PC-3 (cell line): ENCODE measurements around the gene PLEKHM2. TPM values are rescaled to one million over a fixed set of nuclear protein-coding genes. Genes with fewer than 3 reads are reported as not detected.

Source experiments
- ATAC-seq: fragments of 200-7000 bp; cut with Tn5 transposase; 2 replicates; pipeline ENCODE4 v1.9.1; 2020; ENCODE audit warnings: mild to moderate bottlenecking, moderate library complexity
- BruUV-seq: library from RNA; stranded (reverse); fragments of 400-500 nt; replicated peaks from 2 replicates; lab custom pipeline; 2021; lab: Mats Ljungman, UMichigan
- CTCF ChIA-PET: fragments of 300-600 bp; sonication (Branson Sonifier 250); formaldehyde crosslinking; loops from one replicate; lab custom pipeline; 2022; ENCODE audit warnings: antibody characterized with exemption; lab: Charles Lee
- POLR2A ChIA-PET: fragments of 300-600 bp; sonication (Branson Sonifier 250); formaldehyde crosslinking; loops from one replicate; lab custom pipeline; 2022; ENCODE audit warnings: antibody characterized with exemption; ENCODE audit not compliant: unreplicated experiment; lab: Charles Lee
- DNase-seq: peaks from one replicate; pipeline ENCODE4 v3.0.0-alpha.2; 2015
- H2AFZ ChIP-seq: fragments of 300-600 bp; sonication (generic); 2 replicates; pipeline ENCODE4 v1.6.0; 2016; ENCODE audit warnings: antibody characterized with exemption, low read length
- H3F3A ChIP-seq: fragments of 300-600 bp; sonication (generic); one replicate; pipeline ENCODE4 v1.6.0; 2017; ENCODE audit warnings: antibody characterized with exemption, low read length, control low read depth, mild to moderate bottlenecking; ENCODE audit not compliant: unreplicated experiment
- H3K27ac ChIP-seq: fragments of 300-600 bp; sonication (generic); 2 replicates; pipeline ENCODE4 v1.5.1; 2016; ENCODE audit warnings: mild to moderate bottlenecking, low read length
- H3K27me3 ChIP-seq: fragments of 300-600 bp; sonication (generic); 2 replicates; pipeline ENCODE4 v1.6.1; 2016; ENCODE audit warnings: low read length, mixed read lengths
- H3K36me3 ChIP-seq: fragments of 300-600 bp; sonication (generic); 2 replicates; pipeline ENCODE4 v1.6.1; 2016; ENCODE audit warnings: low read depth, mixed run types, low read length, mixed read lengths
- H3K4me1 ChIP-seq: fragments of 300-600 bp; sonication (generic); 2 replicates; pipeline ENCODE4 v1.5.1; 2016; ENCODE audit warnings: low read length; ENCODE audit not compliant: insufficient read depth
- H3K4me2 ChIP-seq: fragments of 300-600 bp; sonication (generic); 2 replicates; pipeline ENCODE4 v1.6.0; 2016; ENCODE audit warnings: low read length
- H3K4me3 ChIP-seq: fragments of 300-600 bp; sonication (generic); 2 replicates; pipeline ENCODE4 v1.5.1; 2016; ENCODE audit warnings: mild to moderate bottlenecking, low read length, mixed read lengths
- H3K79me2 ChIP-seq: fragments of 300-600 bp; sonication (generic); 2 replicates; pipeline ENCODE4 v1.6.1; 2017; ENCODE audit warnings: low read length, mixed read lengths
- H3K9ac ChIP-seq: fragments of 300-600 bp; sonication (generic); 2 replicates; pipeline ENCODE4 v1.6.0; 2016; ENCODE audit warnings: mild to moderate bottlenecking, low read length
- H3K9me2 ChIP-seq: fragments of 300-600 bp; sonication (generic); replicated peaks from 2 replicates; pipeline ENCODE4 v1.6.1; 2016; ENCODE audit warnings: mixed run types, low read length, mixed read lengths
- H3K9me3 ChIP-seq: fragments of 300-600 bp; sonication (generic); 2 replicates; pipeline ENCODE4 v1.6.1; 2016; ENCODE audit warnings: low read length, mixed read lengths
- H4K20me1 ChIP-seq: fragments of 300-600 bp; sonication (generic); 2 replicates; pipeline ENCODE4 v1.6.1; 2016; ENCODE audit warnings: low read length, mixed read lengths
- CTCF ChIP-seq: fragments of 300-600 bp; sonication (generic); conservative IDR thresholded peaks from 2 replicates; pipeline ENCODE4 v1.5.1; 2017; ENCODE audit warnings: antibody characterized with exemption, low read depth, mild to moderate bottlenecking, low read length
- EZH2 ChIP-seq: fragments of 300-600 bp; sonication (generic); IDR thresholded peaks from one replicate; pipeline ENCODE4 v1.6.1; 2017; ENCODE audit warnings: antibody characterized with exemption, mild to moderate bottlenecking, low read length; ENCODE audit not compliant: unreplicated experiment
- EZH2phosphoT487 ChIP-seq: fragments of 300-600 bp; sonication (generic); IDR thresholded peaks from 2 replicates; pipeline ENCODE4 v1.6.1; 2018; ENCODE audit warnings: mild to moderate bottlenecking, antibody characterized with exemption, low read length, borderline replicate concordance
- intact Hi-C: fragments of 100-400 bp; cut with micrococcal nuclease; formaldehyde crosslinking; loops from 2 replicates; pipeline ENCODE4 v1.9.0; 2023
- total RNA-seq: library from RNA; depleted of rRNA; stranded (reverse); fragments of >200 nt; gene quantifications from 2 replicates; pipeline ENCODE4 v1.2.3, GENCODE V29; 2014

The PLEKHM2 gene
- total RNA-seq, 1 experiment from 2014 or later = 31.3 TPM

- no peak for DNase-seq
- no peaks in the 10 kb centered on the region for H3K36me3 ChIP-seq
- no peaks in the 10 kb centered on the region for H3K79me2 ChIP-seq
- H3K4me1 ChIP-seq = peaks cover 3% of the 10 kb centered on the region
- H3K9me2 ChIP-seq = no peaks in the 10 kb centered on the region
- no peaks in the 10 kb centered on the region for H4K20me1 ChIP-seq
- H3K27ac ChIP-seq = no peak overlapping the region
- ChIA-PET CTCF (no interaction called here), POLR2A (no interaction called here)
- H3F3A ChIP-seq = no peaks in the 10 kb centered on the region
- H2AFZ ChIP-seq = no peak overlapping the region
- intact Hi-C loops = no loop called here
- no peak overlapping the region for H3K4me2 ChIP-seq
- TF ChIP-seq EZH2phosphoT487 (no peak), CTCF (no peak), EZH2 (no peak)
- no peaks in the 10 kb centered on the region for H3K9me3 ChIP-seq
- H3K27me3 ChIP-seq = no peaks in the 10 kb centered on the region
- BruUV-seq = no TSS peak
- no peak for ATAC-seq
- H3K9ac ChIP-seq = no peak overlapping the region
- H3K4me3 ChIP-seq = no peak overlapping the region
Measured at GRCh38 chr1:15744122-15744679, 60.1 kb downstream of the PLEKHM2 start.

GRCh38 chr1:15747378-15747777 is 63.3 kb downstream of the PLEKHM2 start:
- ChIA-PET CTCF (no interaction called here), POLR2A (no interaction called here)
- DNase-seq = no peak
- no peak overlapping the region for H2AFZ ChIP-seq
- H3F3A ChIP-seq = no peaks in the 10 kb centered on the region
- H3K36me3 ChIP-seq = no peaks in the 10 kb centered on the region
- no peak overlapping the region for H3K4me2 ChIP-seq
- no peak for ATAC-seq
- no peak overlapping the region for H3K4me3 ChIP-seq
- H4K20me1 ChIP-seq = no peaks in the 10 kb centered on the region
- H3K79me2 ChIP-seq = no peaks in the 10 kb centered on the region
- no peaks in the 10 kb centered on the region for H3K9me3 ChIP-seq
- no peaks in the 10 kb centered on the region for H3K9me2 ChIP-seq
- no peak overlapping the region for H3K9ac ChIP-seq
- no TSS peak for BruUV-seq
- no peak overlapping the region for H3K27ac ChIP-seq
- H3K27me3 ChIP-seq = no peaks in the 10 kb centered on the region
- H3K4me1 ChIP-seq = peaks cover 12% of the 10 kb centered on the region
- TF ChIP-seq CTCF = no peak
- intact Hi-C loops = no loop called here

- Histone ChIP-seq H3K27me3 (no peaks in the 10 kb centered on the region), H3K4me3 (no peak overlapping the region), H3K79me2 (no peaks in the 10 kb centered on the region), H3K9me3 (no peaks in the 10 kb centered on the region), H3K36me3 (no peaks in the 10 kb centered on the region), H3K4me1 (peaks cover 12% of the 10 kb centered on the region), H3K4me2 (no peak overlapping the region), H3K9ac (no peak overlapping the region), H3K27ac (no peak overlapping the region), H2AFZ (no peak overlapping the region), H3K9me2 (no peaks in the 10 kb centered on the region), H3F3A (no peaks in the 10 kb centered on the region), H4K20me1 (no peaks in the 10 kb centered on the region)
- no peak for TF ChIP-seq CTCF
- TF ChIP-seq EZH2phosphoT487 = no peak
- TF ChIP-seq EZH2 = no peak
- DNase-seq (no peak), ATAC-seq (no peak)
- no TSS peak for BruUV-seq
- POLR2A ChIA-PET = no interaction called here
- CTCF ChIA-PET = no interaction called here
- intact Hi-C loops = no loop called here
Measured at GRCh38 chr1:15748264-15748663, 64.1 kb downstream of the PLEKHM2 start.
